Neural cell (in vitro differentiated cells): ENCODE data around the gene ITPRID1. TPM values are rescaled to one million over a fixed set of nuclear protein-coding genes. Genes with fewer than 3 reads are reported as not detected.

ENCODE experiments used
- H2AFZ ChIP-seq: fragments of 200-600, 300-800 bp; sonication (generic), shearing (Covaris generic); 2 replicates; pipeline ENCODE4 v1.6.0; 2014; ENCODE audit warnings: low read depth, mild to moderate bottlenecking, antibody characterized with exemption, low read length, moderate library complexity
- H3F3A ChIP-seq: fragments of 200-600 bp; shearing (Covaris generic); 2 replicates; pipeline ENCODE4 v1.6.1; 2016; ENCODE audit warnings: mild to moderate bottlenecking, moderate library complexity, mixed read lengths, antibody characterized with exemption, low read length; ENCODE audit not compliant: insufficient read depth, poor library complexity, severe bottlenecking
- H3K27ac ChIP-seq: fragments of 200-600, 300-800 bp; sonication (generic), shearing (Covaris generic); 2 replicates; pipeline ENCODE4 v1.5.1; 2014; ENCODE audit warnings: mild to moderate bottlenecking, low read length, moderate library complexity
- H3K27me3 ChIP-seq: fragments of 300-800, 200-600 bp; sonication (generic), shearing (Covaris generic); 2 replicates; pipeline ENCODE4 v1.6.0; 2014; ENCODE audit warnings: mild to moderate bottlenecking, low read depth, low read length, moderate library complexity; ENCODE audit not compliant: insufficient read depth
- H3K36me3 ChIP-seq: fragments of 300-800, 200-600 bp; sonication (generic), shearing (Covaris generic); 2 replicates; pipeline ENCODE4 v1.5.1; 2014; ENCODE audit warnings: mild to moderate bottlenecking, antibody characterized with exemption, low read length, moderate library complexity; ENCODE audit not compliant: insufficient read depth
- H3K4me2 ChIP-seq: fragments of 300-800, 200-600 bp; sonication (generic), shearing (Covaris generic); 2 replicates; pipeline ENCODE4 v1.6.0; 2014; ENCODE audit warnings: mild to moderate bottlenecking, low read length
- H3K4me3 ChIP-seq: fragments of 300-800, 200-600 bp; sonication (generic), shearing (Covaris generic); 2 replicates; pipeline ENCODE4 v1.5.1; 2014; ENCODE audit warnings: mild to moderate bottlenecking, low read length, moderate library complexity
- H3K79me2 ChIP-seq: fragments of 200-600 bp; shearing (Covaris generic); replicated peaks from 2 replicates; pipeline ENCODE4 v1.6.0; 2014; ENCODE audit warnings: mild to moderate bottlenecking, low read length, moderate library complexity; ENCODE audit not compliant: insufficient read depth
- H3K9ac ChIP-seq: fragments of 300-800, 200-600 bp; sonication (generic), shearing (Covaris generic); 2 replicates; pipeline ENCODE4 v1.6.1; 2016; ENCODE audit warnings: mild to moderate bottlenecking, low read length, mixed read lengths
- H3K9me2 ChIP-seq: fragments of 200-600 bp; shearing (Covaris generic); 2 replicates; pipeline ENCODE4 v1.6.1; 2016; ENCODE audit warnings: mild to moderate bottlenecking, low read length, mixed read lengths; ENCODE audit not compliant: insufficient read depth
- H3K9me3 ChIP-seq: fragments of 200-600, 300-800 bp; sonication (generic), shearing (Covaris generic); 2 replicates; pipeline ENCODE4 v1.6.1; 2016; ENCODE audit warnings: mild to moderate bottlenecking, mixed run types, low read length, moderate library complexity, mixed read lengths
- H4K20me1 ChIP-seq: fragments of 200-600 bp; shearing (Covaris generic); 2 replicates; pipeline ENCODE4 v1.6.1; 2016; ENCODE audit warnings: mild to moderate bottlenecking, mixed run types; ENCODE audit not compliant: insufficient read depth
- EP300 ChIP-seq: fragments of 450-650 bp; conservative IDR thresholded peaks from 2 replicates; pipeline ENCODE4 v1.6.1; 2014; ENCODE audit warnings: antibody characterized with exemption, mild to moderate bottlenecking, moderate library complexity; ENCODE audit not compliant: poor library complexity, severe bottlenecking
- EZH2 ChIP-seq: fragments of 200-600, 300-800 bp; shearing (Covaris generic), sonication (generic); IDR thresholded peaks from 2 replicates; pipeline ENCODE4 v1.6.1; 2014; ENCODE audit warnings: antibody characterized with exemption, low read length, borderline replicate concordance, mild to moderate bottlenecking; ENCODE audit not compliant: insufficient read depth, poor library complexity, severe bottlenecking
- MXI1 ChIP-seq: fragments of 450-650 bp; conservative IDR thresholded peaks from 2 replicates; pipeline ENCODE4 v1.6.1; 2014; ENCODE audit warnings: antibody characterized with exemption, mild to moderate bottlenecking; ENCODE audit not compliant: poor library complexity, severe bottlenecking
- POLR2AphosphoS5 ChIP-seq: IDR thresholded peaks from 2 replicates; pipeline ENCODE4 v1.6.1; 2012
- RAD21 ChIP-seq: fragments of 450-650 bp; conservative IDR thresholded peaks from 2 replicates; pipeline ENCODE4 v1.6.1; 2014; ENCODE audit warnings: antibody characterized with exemption, mild to moderate bottlenecking, moderate library complexity
- SMC3 ChIP-seq: fragments of 450-650 bp; conservative IDR thresholded peaks from 2 replicates; pipeline ENCODE4 v1.6.1; 2014; ENCODE audit warnings: antibody characterized with exemption, mild to moderate bottlenecking, moderate library complexity; ENCODE audit not compliant: poor library complexity
- TAF1 ChIP-seq: IDR thresholded peaks from 2 replicates; pipeline ENCODE4 v1.6.1; 2012; ENCODE audit warnings: low read depth
- polyA plus RNA-seq: library from polyadenylated mRNA; depleted of rRNA; stranded (reverse); fragments of >200 nt; gene quantifications from 2 replicates; pipeline ENCODE4 v1.2.3, GENCODE V29; 2014
- TF ChIP-seq, protein P1 (sequence below): IDR thresholded peaks from 2 replicates; pipeline ENCODE4 v1.6.1; 2012; ENCODE audit warnings: borderline replicate concordance
- TF ChIP-seq, protein P2 (sequence below): fragments of 450-650 bp; IDR thresholded peaks from 2 replicates; pipeline ENCODE4 v1.5.1; 2014; ENCODE audit warnings: antibody characterized with exemption, mild to moderate bottlenecking, moderate library complexity; ENCODE audit not compliant: poor library complexity, severe bottlenecking

ITPRID1 gene
- polyA plus RNA-seq, 1 donor from 2014 or later, result not detected

DNA sequence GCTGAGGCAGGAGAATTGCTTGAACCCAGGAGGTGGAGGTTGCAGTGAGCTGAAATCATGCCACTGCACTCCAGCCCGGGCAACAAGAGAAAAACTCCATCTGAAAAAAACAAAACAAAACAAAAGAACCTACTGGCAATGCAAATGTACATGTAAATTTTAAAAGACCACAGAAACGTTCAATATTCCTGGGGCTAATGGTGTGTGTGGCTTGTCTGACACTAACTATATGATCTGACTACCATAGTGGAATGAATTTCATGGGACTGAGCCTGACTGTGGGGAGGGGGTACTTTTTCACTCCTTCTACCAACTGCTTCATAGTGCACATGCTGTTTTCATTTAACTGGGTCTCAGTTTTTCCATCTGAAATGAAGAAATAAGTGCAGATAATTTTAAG, 69.6 kb downstream of the ITPRID1 start:
- Histone ChIP-seq H3K36me3 (no peaks in the 10 kb centered on the region), H3K27ac (no peak overlapping the region), H3K9ac (no peak overlapping the region), H2AFZ (no peak overlapping the region), H3K4me2 (no peak overlapping the region), H3F3A (no peaks in the 10 kb centered on the region), H3K9me3 (no peaks in the 10 kb centered on the region), H3K9me2 (no peaks in the 10 kb centered on the region), H4K20me1 (no peaks in the 10 kb centered on the region), H3K79me2 (no peaks in the 10 kb centered on the region), H3K27me3 (no peaks in the 10 kb centered on the region), H3K4me3 (no peak overlapping the region)
- TF ChIP-seq SMC3 (no peak), EZH2 (no peak), POLR2AphosphoS5 (no peak), RAD21 (no peak), MXI1 (no peak), EP300 (no peak), TAF1 (no peak)
- TF ChIP-seq, protein P1, sequence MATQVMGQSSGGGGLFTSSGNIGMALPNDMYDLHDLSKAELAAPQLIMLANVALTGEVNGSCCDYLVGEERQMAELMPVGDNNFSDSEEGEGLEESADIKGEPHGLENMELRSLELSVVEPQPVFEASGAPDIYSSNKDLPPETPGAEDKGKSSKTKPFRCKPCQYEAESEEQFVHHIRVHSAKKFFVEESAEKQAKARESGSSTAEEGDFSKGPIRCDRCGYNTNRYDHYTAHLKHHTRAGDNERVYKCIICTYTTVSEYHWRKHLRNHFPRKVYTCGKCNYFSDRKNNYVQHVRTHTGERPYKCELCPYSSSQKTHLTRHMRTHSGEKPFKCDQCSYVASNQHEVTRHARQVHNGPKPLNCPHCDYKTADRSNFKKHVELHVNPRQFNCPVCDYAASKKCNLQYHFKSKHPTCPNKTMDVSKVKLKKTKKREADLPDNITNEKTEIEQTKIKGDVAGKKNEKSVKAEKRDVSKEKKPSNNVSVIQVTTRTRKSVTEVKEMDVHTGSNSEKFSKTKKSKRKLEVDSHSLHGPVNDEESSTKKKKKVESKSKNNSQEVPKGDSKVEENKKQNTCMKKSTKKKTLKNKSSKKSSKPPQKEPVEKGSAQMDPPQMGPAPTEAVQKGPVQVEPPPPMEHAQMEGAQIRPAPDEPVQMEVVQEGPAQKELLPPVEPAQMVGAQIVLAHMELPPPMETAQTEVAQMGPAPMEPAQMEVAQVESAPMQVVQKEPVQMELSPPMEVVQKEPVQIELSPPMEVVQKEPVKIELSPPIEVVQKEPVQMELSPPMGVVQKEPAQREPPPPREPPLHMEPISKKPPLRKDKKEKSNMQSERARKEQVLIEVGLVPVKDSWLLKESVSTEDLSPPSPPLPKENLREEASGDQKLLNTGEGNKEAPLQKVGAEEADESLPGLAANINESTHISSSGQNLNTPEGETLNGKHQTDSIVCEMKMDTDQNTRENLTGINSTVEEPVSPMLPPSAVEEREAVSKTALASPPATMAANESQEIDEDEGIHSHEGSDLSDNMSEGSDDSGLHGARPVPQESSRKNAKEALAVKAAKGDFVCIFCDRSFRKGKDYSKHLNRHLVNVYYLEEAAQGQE, result no peak
- TF ChIP-seq, protein P2, sequence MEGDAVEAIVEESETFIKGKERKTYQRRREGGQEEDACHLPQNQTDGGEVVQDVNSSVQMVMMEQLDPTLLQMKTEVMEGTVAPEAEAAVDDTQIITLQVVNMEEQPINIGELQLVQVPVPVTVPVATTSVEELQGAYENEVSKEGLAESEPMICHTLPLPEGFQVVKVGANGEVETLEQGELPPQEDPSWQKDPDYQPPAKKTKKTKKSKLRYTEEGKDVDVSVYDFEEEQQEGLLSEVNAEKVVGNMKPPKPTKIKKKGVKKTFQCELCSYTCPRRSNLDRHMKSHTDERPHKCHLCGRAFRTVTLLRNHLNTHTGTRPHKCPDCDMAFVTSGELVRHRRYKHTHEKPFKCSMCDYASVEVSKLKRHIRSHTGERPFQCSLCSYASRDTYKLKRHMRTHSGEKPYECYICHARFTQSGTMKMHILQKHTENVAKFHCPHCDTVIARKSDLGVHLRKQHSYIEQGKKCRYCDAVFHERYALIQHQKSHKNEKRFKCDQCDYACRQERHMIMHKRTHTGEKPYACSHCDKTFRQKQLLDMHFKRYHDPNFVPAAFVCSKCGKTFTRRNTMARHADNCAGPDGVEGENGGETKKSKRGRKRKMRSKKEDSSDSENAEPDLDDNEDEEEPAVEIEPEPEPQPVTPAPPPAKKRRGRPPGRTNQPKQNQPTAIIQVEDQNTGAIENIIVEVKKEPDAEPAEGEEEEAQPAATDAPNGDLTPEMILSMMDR, result no peak

DNA sequence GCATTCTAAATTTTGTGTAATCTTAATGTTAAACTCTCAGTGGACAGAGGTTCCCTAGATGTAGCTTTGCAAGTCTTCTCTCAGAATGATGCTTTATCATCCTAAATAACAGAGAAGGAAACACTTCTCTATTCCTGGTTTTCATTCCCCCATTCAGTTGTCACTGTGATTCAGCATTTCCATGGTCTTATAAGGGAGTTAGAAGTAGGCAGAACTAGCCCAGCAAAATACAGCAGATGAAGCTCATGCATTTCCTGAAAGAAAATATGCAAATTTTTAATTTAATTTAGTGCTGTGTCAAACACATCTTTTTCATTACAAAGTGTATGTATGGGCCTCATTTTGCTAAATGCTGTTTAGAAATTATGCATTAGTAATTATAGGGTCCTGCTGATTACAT, 70.1 kb downstream of the ITPRID1 start:
- Histone ChIP-seq H3K9me2 (no peaks in the 10 kb centered on the region), H3K9me3 (no peaks in the 10 kb centered on the region), H3K79me2 (no peaks in the 10 kb centered on the region), H4K20me1 (no peaks in the 10 kb centered on the region), H2AFZ (no peak overlapping the region), H3K27ac (no peak overlapping the region), H3K36me3 (no peaks in the 10 kb centered on the region), H3K9ac (no peak overlapping the region), H3K27me3 (no peaks in the 10 kb centered on the region), H3K4me2 (no peak overlapping the region), H3F3A (no peaks in the 10 kb centered on the region), H3K4me3 (no peak overlapping the region)
- TF ChIP-seq POLR2AphosphoS5 (no peak), SMC3 (no peak), EP300 (no peak), TAF1 (no peak)
- TF ChIP-seq, protein P2, result no peak
- TF ChIP-seq, protein P1, result no peak
